HG03521 (cell line): ENCODE data around the gene LILRB5.
"Not testable (repeated sequence)": the region's sequence is repeated elsewhere in the genome, so short reads cannot be mapped to it uniquely, and the experiment has no call there.

Experiments used
- ATAC-seq: cut with Tn5 transposase; IDR thresholded peaks from one replicate; pipeline ENCODE4 v1.9.1; 2021; ENCODE audit warnings: mild to moderate bottlenecking, moderate library complexity; ENCODE audit not compliant: unreplicated experiment

Gene LILRB5

GRCh38 chr19:54217517-54218247 lies 39.4 kb downstream of the LILRB5 start:
- ATAC-seq = not testable (repeated sequence)

DNA sequence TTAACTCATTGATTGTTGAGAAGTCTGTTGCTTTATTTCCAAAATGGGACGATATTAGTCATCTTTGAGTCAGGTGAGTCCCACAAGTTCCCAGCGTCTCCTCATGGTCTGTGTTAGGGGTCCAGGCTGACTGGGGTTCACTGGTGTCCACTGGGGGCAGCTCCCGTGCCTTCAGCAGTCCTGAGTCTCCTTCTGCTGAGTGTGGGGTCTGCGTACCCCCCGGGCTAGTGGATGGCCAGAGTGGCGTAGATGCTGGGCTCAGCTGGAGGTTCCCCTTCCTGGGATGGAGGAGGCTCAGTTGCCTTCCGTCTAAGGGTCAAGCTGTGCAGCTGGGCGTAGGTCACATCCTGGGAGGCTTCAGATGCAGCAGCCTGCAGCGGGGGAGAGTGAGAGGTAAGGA lies 40.2 kb downstream of the LILRB5 start:
- ATAC-seq = no peak

GRCh38 chr19:54214734-54215133 lies 42.3 kb downstream of the LILRB5 start:
- not testable (repeated sequence) for ATAC-seq

GRCh38 chr19:54214217-54214616 lies 42.9 kb downstream of the LILRB5 start:
- not testable (repeated sequence) for ATAC-seq

DNA sequence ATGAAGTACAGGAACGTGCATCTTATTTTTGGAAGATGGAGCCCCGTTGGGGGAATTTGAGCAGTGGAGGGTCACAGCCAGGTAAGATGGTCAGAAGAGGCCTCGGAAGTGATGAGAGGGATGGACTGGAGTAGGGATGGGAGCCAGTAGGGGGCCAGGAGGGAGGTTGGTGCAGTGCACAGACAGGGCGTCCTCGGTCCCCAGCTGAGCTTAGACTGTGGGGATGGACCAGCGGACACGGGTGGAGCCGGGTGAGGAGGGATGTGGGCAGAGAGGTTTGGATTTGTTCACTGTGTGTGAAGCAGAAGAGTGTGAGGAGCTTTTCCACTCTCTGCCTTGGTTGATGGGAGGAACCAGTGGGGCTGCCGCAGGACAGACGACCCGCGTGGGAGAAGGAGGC lies 45.8 kb downstream of the LILRB5 start:
- ATAC-seq = no peak

DNA sequence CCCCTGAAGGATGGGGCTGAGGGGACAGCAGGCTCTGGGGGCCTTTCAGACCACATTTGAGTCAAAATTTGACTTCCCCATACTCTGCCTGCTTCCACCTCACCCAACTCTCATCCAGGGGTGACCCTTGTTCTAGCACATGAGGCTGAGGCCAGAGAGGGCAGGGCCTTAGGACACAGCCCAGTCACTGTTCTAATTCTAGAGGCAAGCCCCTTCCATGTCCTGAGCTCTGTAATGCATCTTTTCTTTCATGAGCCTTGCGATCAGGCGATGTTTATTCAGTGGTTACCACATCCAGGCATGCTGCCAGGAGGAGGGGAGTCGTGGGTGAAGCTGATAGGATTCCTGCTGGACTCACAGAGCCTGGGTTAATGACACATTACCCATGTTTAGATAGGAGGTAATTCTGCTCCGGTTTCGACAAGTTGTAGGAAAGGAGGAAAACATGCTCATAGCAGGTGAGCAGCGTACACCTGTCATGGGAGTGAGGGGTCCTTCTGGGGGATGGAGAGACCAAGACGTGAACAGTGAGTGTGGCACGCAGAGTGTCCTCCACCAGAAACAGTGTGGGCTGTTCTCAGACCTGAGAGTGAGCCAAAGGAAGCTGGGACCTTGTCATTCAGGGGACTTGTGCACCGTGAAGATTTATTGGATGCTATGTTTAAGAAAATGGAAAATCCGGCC lies 47.1 kb downstream of the LILRB5 start:
- no peak for ATAC-seq

DNA sequence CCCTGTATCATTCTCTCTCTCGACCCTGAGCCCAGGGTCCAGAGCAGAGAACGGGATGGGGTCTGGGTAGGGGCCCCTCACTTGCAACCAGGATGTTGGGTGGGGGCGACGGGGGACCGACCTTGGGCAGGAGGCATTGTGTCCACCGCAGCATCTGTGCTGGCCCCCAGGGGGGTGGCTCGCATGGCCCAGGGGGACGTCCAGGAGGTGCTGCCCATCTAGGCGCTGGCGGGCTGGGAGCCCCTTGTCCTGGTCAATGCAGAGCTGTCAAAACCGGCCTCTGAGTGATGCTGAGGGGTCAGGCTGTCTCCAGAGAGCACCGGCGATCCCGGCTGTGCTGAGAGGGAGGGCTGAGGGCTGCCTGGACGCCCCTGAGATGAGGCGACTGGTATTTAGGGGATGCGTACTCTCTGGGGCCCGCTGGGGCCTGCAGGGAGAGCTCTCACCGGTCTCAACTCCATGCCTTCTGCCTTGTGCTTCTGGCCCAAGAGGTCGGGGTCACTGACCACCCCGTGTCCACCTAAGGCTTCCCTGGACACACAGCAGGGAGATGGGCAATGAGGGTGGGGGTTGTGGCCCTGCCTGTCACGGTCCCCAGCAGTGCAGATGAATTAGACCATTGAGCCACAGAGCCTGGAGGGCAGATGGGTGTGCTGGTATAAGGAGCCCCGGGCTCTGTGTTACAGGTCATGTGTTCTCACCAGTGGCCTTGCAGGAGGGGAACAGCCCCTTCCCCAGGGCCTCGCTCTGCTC lies 47.8 kb downstream of the LILRB5 start:
- no peak for ATAC-seq

GRCh38 chr19:54208784-54209057 lies 48.4 kb downstream of the LILRB5 start:
- ATAC-seq = no peak

DNA sequence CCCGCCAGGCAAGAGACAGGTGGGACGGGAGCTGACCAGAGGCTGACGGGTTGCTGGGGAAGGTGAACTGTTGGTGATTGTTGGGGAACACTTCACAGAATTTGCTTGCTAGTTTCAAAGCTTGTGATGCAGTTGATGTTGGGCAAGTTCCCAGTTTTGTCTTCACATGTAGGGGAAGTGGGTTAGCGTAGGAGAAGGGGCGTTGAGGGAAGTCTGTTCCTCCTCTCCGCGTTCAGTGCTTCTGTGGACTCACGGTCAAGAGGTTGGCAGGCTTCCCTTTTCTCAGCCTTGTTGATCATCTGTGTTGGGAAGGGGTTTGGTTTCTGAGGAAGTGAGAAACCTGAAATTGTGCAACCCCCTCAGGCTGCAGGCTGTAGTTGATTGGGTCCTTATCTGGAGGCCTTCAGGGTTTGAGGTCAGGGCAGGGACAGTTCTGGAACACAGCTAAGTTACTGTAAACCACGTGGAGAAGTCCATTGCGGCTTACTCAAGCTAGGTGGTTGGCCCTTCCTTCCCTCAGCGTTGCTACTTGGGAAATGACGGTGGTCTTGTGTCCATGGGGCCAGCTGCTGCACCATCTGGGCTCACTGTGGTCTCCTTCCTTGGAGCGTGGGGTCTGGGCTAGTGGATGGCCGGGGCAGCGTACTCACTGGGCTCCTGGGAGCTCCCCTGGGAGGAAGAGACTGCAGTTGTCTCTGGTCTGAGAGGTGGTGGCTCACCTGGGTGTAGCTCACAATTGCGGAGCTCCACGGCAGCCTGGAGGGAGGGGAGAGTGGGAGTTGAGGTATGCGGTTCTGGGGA lies 48.9 kb downstream of the LILRB5 start:
- ATAC-seq = peak; percentile 39

DNA sequence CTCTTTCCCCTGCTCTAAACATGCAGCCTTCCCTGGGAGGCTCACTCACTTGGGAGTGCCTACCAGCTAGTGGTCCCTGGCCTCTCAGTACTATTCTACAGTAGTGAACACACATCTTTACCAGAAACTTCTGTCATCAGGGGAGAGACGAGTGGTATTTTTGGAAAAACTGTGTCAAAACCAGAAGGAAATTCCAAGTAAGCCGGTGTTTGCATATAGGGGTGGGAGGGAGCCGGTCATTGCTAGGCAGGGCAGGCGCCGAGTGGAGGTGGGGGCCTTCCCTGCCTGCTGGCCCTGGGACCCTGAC lies 49.4 kb downstream of the LILRB5 start:
- no peak for ATAC-seq

- ATAC-seq = not testable (repeated sequence)
Observed at GRCh38 chr19:54207193-54207592, 49.9 kb downstream of the LILRB5 start.

DNA sequence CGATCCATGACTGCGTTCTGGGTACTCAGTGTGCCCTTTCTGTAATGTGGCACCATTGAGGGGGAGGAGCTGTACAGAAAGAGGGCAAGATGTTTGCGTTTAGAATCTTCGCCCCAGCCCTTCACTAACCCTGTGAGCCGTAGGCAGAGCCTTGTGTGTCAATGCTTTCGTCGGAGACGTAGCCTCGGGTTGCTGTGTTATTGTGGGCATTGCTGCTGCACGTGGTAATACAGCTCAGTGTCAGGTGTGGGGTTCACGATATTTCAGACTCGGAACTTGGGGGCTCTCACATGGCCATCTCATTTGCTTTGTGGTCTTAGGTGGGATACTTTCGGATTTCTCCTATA lies 50.3 kb downstream of the LILRB5 start:
- no peak for ATAC-seq

GRCh38 chr19:54206030-54206830 lies 50.8 kb downstream of the LILRB5 start:
- no peak for ATAC-seq

- no peak for ATAC-seq
Observed at GRCh38 chr19:54204767-54205468, 52.2 kb downstream of the LILRB5 start.

DNA sequence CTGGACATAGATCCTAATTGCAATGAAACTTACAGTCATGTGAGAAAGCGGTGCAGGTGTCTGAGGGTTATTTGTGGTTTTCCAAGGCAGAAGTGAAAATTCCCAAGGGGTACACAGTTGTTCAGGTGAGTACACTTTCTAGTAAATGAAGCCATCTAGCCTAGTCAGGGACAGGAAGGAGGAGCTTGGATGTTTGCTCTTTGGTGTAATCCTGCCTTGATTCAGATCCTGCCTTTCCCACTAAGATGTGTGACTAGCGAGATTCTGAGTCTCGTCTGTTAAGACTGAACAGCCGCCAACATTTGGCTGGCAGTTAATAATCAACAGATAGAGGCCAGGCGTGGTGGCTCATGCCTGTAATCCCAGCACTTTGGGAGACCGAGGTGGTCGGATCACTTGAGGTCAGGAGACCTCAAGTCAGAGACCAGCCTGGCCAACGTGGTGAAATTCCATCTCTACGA lies 53.9 kb downstream of the LILRB5 start:
- ATAC-seq = no peak

GRCh38 chr19:54201980-54202379 lies 55.1 kb downstream of the LILRB5 start:
- no peak for ATAC-seq

GRCh38 chr19:54201172-54201701 lies 55.8 kb downstream of the LILRB5 start:
- ATAC-seq = no peak
